Measurements from ENCODE around the gene IL31RA. TPM values are rescaled to one million over a fixed set of nuclear protein-coding genes. Genes with fewer than 3 reads are reported as not detected.
"Not testable (repeated sequence)": the region's sequence is repeated elsewhere in the genome, so short reads cannot be mapped to it uniquely, and the experiment has no call there.

IL31RA gene
- total and polyA plus RNA-seq, 2 experiments from 2014 or later, result not detected

GRCh38 chr5:55808814-55809213, 42.3 kb upstream of the IL31RA start:
- not testable (repeated sequence) for H3K4me3 Mint-ChIP-seq; H3K4me1 ChIP-seq (ENCODE audit: insufficient read depth); H3K4me1 Mint-ChIP-seq; H3K79me2 ChIP-seq (replicated peaks; ENCODE audit: insufficient read depth); H2AFZ ChIP-seq; DNase-seq (ENCODE audit: low spot score); H3K36me3 ChIP-seq (ENCODE audit: insufficient read depth); ATAC-seq; H3K4me3 ChIP-seq; H3K9me2 ChIP-seq (ENCODE audit: insufficient read depth); H3K27ac ChIP-seq (ENCODE audit: low read depth); H3K27ac Mint-ChIP-seq; H3K27me3 ChIP-seq (ENCODE audit: insufficient read depth); H3K4me2 ChIP-seq; H4K20me1 ChIP-seq (replicated peaks; ENCODE audit: insufficient read depth); H3F3A ChIP-seq (replicated peaks; ENCODE audit: low read depth); H3K27me3 Mint-ChIP-seq (ENCODE audit: insufficient read depth, low read depth, poor library complexity)
- Mint-ChIP-seq H3K9me3 (peaks cover 48% of the 10 kb centered on the region), H3K36me3 (ENCODE audit: low read depth) (peaks cover 18% of the 10 kb centered on the region; the same call in 2 of the 3 replicates)

- DNase-seq (ENCODE audit: low spot score); H3K79me2 ChIP-seq (replicated peaks; ENCODE audit: insufficient read depth); H3F3A ChIP-seq (replicated peaks; ENCODE audit: low read depth); H3K27me3 ChIP-seq (ENCODE audit: insufficient read depth); H3K27me3 Mint-ChIP-seq (ENCODE audit: insufficient read depth, low read depth, poor library complexity); H3K27ac Mint-ChIP-seq; H4K20me1 ChIP-seq (replicated peaks; ENCODE audit: insufficient read depth); H3K4me2 ChIP-seq; H3K36me3 Mint-ChIP-seq (ENCODE audit: low read depth); H3K9me2 ChIP-seq (ENCODE audit: insufficient read depth); H3K4me3 Mint-ChIP-seq; H3K27ac ChIP-seq (ENCODE audit: low read depth); H3K4me3 ChIP-seq; H3K4me1 Mint-ChIP-seq; H3K36me3 ChIP-seq (ENCODE audit: insufficient read depth); H3K4me1 ChIP-seq (ENCODE audit: insufficient read depth); ATAC-seq; H2AFZ ChIP-seq; H3K9me3 Mint-ChIP-seq: not testable (repeated sequence)
Measured at GRCh38 chr5:55815939-55816338, 35.2 kb upstream of the IL31RA start.

- no peak for DNase-seq (ENCODE audit: low spot score)
- H3K27ac Mint-ChIP-seq, result no peak overlapping the region
- TF ChIP-seq CREB1 (CRISPR knock-in tag; IDR thresholded peaks at IDR 0.05; ENCODE audit: low read depth) (no peak), ZNF114 (CRISPR knock-in tag; IDR thresholded peaks at IDR 0.05) (no peak), REST (IDR thresholded peaks at IDR 0.05; ENCODE audit: unreplicated experiment) (no peak), EZH2phosphoT487 (IDR thresholded peaks at IDR 0.05; ENCODE audit: unreplicated experiment) (no peak), CTCF (conservative IDR thresholded peaks at IDR 0.05; ENCODE audit: low read depth in 2 of 2) (no peak), EZH2 (IDR thresholded peaks at IDR 0.05; ENCODE audit: low read depth, unreplicated experiment) (no peak), ETS1 (IDR thresholded peaks at IDR 0.05) (no peak)
Measured at GRCh38 chr5:55816342-55816741, 34.8 kb upstream of the IL31RA start.

More at GRCh38 chr5:55816342-55816741, 34.8 kb upstream of the IL31RA start:
- Histone ChIP-seq H3K79me2 (replicated peaks; ENCODE audit: insufficient read depth) (no peaks in the 10 kb centered on the region), H3K27me3 (ENCODE audit: insufficient read depth) (peaks cover 7% of the 10 kb centered on the region; the same call in 1 of the 2 replicates), H2AFZ (no peak overlapping the region), H3K27ac (ENCODE audit: low read depth) (no peak overlapping the region), H3K36me3 (ENCODE audit: insufficient read depth) (no peaks in the 10 kb centered on the region), H3K4me3 (no peak overlapping the region), H3K4me2 (no peak overlapping the region), H3K4me1 (ENCODE audit: insufficient read depth) (no peaks in the 10 kb centered on the region), H4K20me1 (replicated peaks; ENCODE audit: insufficient read depth) (no peaks in the 10 kb centered on the region), H3F3A (replicated peaks; ENCODE audit: low read depth) (no peaks in the 10 kb centered on the region), H3K9me2 (ENCODE audit: insufficient read depth) (no peaks in the 10 kb centered on the region)
- Mint-ChIP-seq H3K4me3 (no peak overlapping the region), H3K27me3 (ENCODE audit: insufficient read depth, low read depth, poor library complexity) (peaks cover 2% of the 10 kb centered on the region), H3K4me1 (peaks cover 1% of the 10 kb centered on the region; the same call in 2 of the 3 replicates), H3K9me3 (no peaks in the 10 kb centered on the region), H3K36me3 (ENCODE audit: low read depth) (no peaks in the 10 kb centered on the region)
- ATAC-seq, result no peak
